ENCODE data around the gene FAM168A.

DNA sequence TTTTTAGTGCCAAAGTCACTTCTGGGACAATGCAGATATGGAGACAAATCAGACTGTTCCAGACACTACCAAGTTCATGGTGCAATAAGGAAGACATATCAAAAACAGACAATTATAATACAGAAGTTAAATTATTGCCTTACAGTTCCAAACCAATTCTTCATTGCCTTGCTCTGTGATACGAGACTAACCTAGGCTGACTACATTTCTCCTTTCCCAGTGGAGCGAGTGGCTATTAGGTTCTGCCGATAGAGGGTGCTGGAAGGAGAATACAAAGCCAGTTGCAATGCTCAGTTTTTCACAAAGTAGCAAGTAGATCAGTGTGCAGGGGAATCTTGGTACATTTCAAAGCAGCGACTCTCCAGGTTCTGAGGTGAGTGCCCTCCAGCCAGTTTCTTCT lies 67.8 kb downstream of the FAM168A start:
- TF ChIP-seq CTCF (IDR thresholded peaks at IDR 0.05; ENCODE audit: low read depth, low read length) (no peak), POLR2A (IDR thresholded peaks at IDR 0.05; ENCODE audit: extremely low read depth, insufficient read length) (no peak)
